T-helper 1 cell treated with Interleukin-12 subunit alpha and Interleukin-12 subunit beta and Interleukin-4 antibody, amounts not matched to agents 30 μg/mL and 1 μg/mL, for 36 hours (primary cell): ENCODE data around the gene PFKFB2.
"Not testable (repeated sequence)": the region's sequence is repeated elsewhere in the genome, so short reads cannot be mapped to it uniquely, and the experiment has no call there.

ENCODE experiments used
- H3K27ac Mint-ChIP-seq: one replicate; pipeline ENCODE4 v1.8.0; 2021; ENCODE audit warnings: mild to moderate bottlenecking, mixed read lengths
- H3K27me3 Mint-ChIP-seq: one replicate; pipeline ENCODE4 v1.8.0; 2021; ENCODE audit warnings: low read depth, mixed read lengths
- H3K36me3 Mint-ChIP-seq: one replicate; pipeline ENCODE4 v1.8.0; 2021; ENCODE audit warnings: low read depth, mixed read lengths
- H3K4me1 Mint-ChIP-seq: one replicate; pipeline ENCODE4 v1.8.0; 2021; ENCODE audit warnings: low read depth, mixed read lengths
- H3K4me3 Mint-ChIP-seq: one replicate; pipeline ENCODE4 v1.8.0; 2021; ENCODE audit warnings: mild to moderate bottlenecking, moderate library complexity, mixed read lengths
- H3K9me3 Mint-ChIP-seq: one replicate; pipeline ENCODE4 v1.8.0; 2021; ENCODE audit warnings: mixed read lengths

PFKFB2 gene

GRCh38 chr1:207041397-207041796 is 11.7 kb upstream of the PFKFB2 start:
- H3K36me3 Mint-ChIP-seq = peaks cover 15% of the 10 kb centered on the region
- not testable (repeated sequence) for H3K9me3 Mint-ChIP-seq, H3K27me3 Mint-ChIP-seq, H3K4me3 Mint-ChIP-seq, H3K27ac Mint-ChIP-seq
- H3K4me1 Mint-ChIP-seq = peaks cover 13% of the 10 kb centered on the region

GRCh38 chr1:207045453-207045852 is 7.6 kb upstream of the PFKFB2 start:
- Mint-ChIP-seq H3K27ac (no peak overlapping the region), H3K9me3 (no peaks in the 10 kb centered on the region), H3K4me3 (no peak overlapping the region), H3K36me3 (peaks cover 33% of the 10 kb centered on the region), H3K4me1 (peaks cover 37% of the 10 kb centered on the region), H3K27me3 (no peaks in the 10 kb centered on the region)

GRCh38 chr1:207047505-207047904 is 5.6 kb upstream of the PFKFB2 start:
- peaks cover 33% of the 10 kb centered on the region for H3K36me3 Mint-ChIP-seq
- H3K27me3 Mint-ChIP-seq = no peaks in the 10 kb centered on the region
- H3K4me3 Mint-ChIP-seq = no peak overlapping the region
- no peak overlapping the region for H3K27ac Mint-ChIP-seq
- H3K4me1 Mint-ChIP-seq = peaks cover 49% of the 10 kb centered on the region
- no peaks in the 10 kb centered on the region for H3K9me3 Mint-ChIP-seq

GRCh38 chr1:207048041-207048440 is 5.0 kb upstream of the PFKFB2 start:
- no peak overlapping the region for H3K27ac Mint-ChIP-seq
- H3K4me1 Mint-ChIP-seq = peaks cover 49% of the 10 kb centered on the region
- peaks cover under 1% of the 10 kb centered on the region for H3K27me3 Mint-ChIP-seq
- H3K9me3 Mint-ChIP-seq = no peaks in the 10 kb centered on the region
- H3K4me3 Mint-ChIP-seq = no peak overlapping the region
- peaks cover 33% of the 10 kb centered on the region for H3K36me3 Mint-ChIP-seq

GRCh38 chr1:207049054-207049453 is 4.0 kb upstream of the PFKFB2 start:
- no peak overlapping the region for H3K27ac Mint-ChIP-seq
- H3K36me3 Mint-ChIP-seq = peaks cover 29% of the 10 kb centered on the region
- H3K4me3 Mint-ChIP-seq = no peak overlapping the region
- peaks cover 3% of the 10 kb centered on the region for H3K27me3 Mint-ChIP-seq
- H3K4me1 Mint-ChIP-seq = peaks cover 50% of the 10 kb centered on the region
- H3K9me3 Mint-ChIP-seq = no peaks in the 10 kb centered on the region

GRCh38 chr1:207049514-207049913 is 3.6 kb upstream of the PFKFB2 start:
- H3K27me3 Mint-ChIP-seq = peaks cover 3% of the 10 kb centered on the region
- peaks cover 51% of the 10 kb centered on the region for H3K4me1 Mint-ChIP-seq
- peak overlapping the region; percentile 94 for H3K4me3 Mint-ChIP-seq
- H3K27ac Mint-ChIP-seq = peak overlapping the region; percentile 90
- H3K36me3 Mint-ChIP-seq = peaks cover 29% of the 10 kb centered on the region
- no peaks in the 10 kb centered on the region for H3K9me3 Mint-ChIP-seq

GRCh38 chr1:207049974-207050391 is 3.1 kb upstream of the PFKFB2 start:
- Mint-ChIP-seq H3K36me3 (peaks cover 25% of the 10 kb centered on the region), H3K27ac (peak overlapping the region; percentile 90), H3K9me3 (no peaks in the 10 kb centered on the region), H3K4me1 (peaks cover 53% of the 10 kb centered on the region), H3K27me3 (peaks cover 3% of the 10 kb centered on the region), H3K4me3 (peak overlapping the region; percentile 94)

GRCh38 chr1:207050480-207051190 is 2.4 kb upstream of the PFKFB2 start:
- peaks cover 55% of the 10 kb centered on the region for H3K4me1 Mint-ChIP-seq
- H3K9me3 Mint-ChIP-seq = no peaks in the 10 kb centered on the region

GRCh38 chr1:207051191-207051943 is 1.7 kb upstream of the PFKFB2 start, which contains the start of gene YOD1:
TSS of gene YOD1 (minus strand) at chr1:207051208. CDS start at chr1:207051030, 178 bp downstream.
- Mint-ChIP-seq H3K4me1 (peaks cover 52% of the 10 kb centered on the region), H3K4me3 (peak within 1 kb of the TSS; percentile 98), H3K36me3 (peaks cover 19% of the 10 kb centered on the region), H3K27ac (peak within 1 kb of the TSS; percentile 90), H3K9me3 (no peaks in the 10 kb centered on the region), H3K27me3 (peaks cover 9% of the 10 kb centered on the region)

More at GRCh38 chr1:207050480-207051190, 2.4 kb upstream of the PFKFB2 start:
- peaks cover 3% of the 10 kb centered on the region for H3K27me3 Mint-ChIP-seq
- H3K27ac Mint-ChIP-seq = peak overlapping the region; percentile 90
- peak overlapping the region; percentile 94 for H3K4me3 Mint-ChIP-seq
- H3K36me3 Mint-ChIP-seq = peaks cover 22% of the 10 kb centered on the region

- H3K4me1 Mint-ChIP-seq = peaks cover 37% of the 10 kb centered on the region
- H3K36me3 Mint-ChIP-seq = peaks cover 3% of the 10 kb centered on the region
- no peak overlapping the region for H3K27ac Mint-ChIP-seq
- H3K27me3 Mint-ChIP-seq = peaks cover 12% of the 10 kb centered on the region
- H3K4me3 Mint-ChIP-seq = peak overlapping the region; percentile 98
- H3K9me3 Mint-ChIP-seq = no peaks in the 10 kb centered on the region
These were observed 1.4 kb downstream of the PFKFB2 start for GRCh38 chr1:207054491-207054890.

GRCh38 chr1:207055386-207056001 is 2.4 kb downstream of the PFKFB2 start:
- Mint-ChIP-seq H3K4me1 (peaks cover 31% of the 10 kb centered on the region), H3K27ac (no peak overlapping the region), H3K9me3 (no peaks in the 10 kb centered on the region), H3K27me3 (peaks cover 12% of the 10 kb centered on the region), H3K36me3 (no peaks in the 10 kb centered on the region), H3K4me3 (no peak overlapping the region)

GRCh38 chr1:207056673-207057072 is 3.6 kb downstream of the PFKFB2 start:
- H3K27me3 Mint-ChIP-seq = peaks cover 12% of the 10 kb centered on the region
- H3K9me3 Mint-ChIP-seq = no peaks in the 10 kb centered on the region
- H3K36me3 Mint-ChIP-seq = no peaks in the 10 kb centered on the region
- no peak overlapping the region for H3K27ac Mint-ChIP-seq
- H3K4me1 Mint-ChIP-seq = peaks cover 26% of the 10 kb centered on the region
- no peak overlapping the region for H3K4me3 Mint-ChIP-seq

GRCh38 chr1:207058252-207058651 is 5.2 kb downstream of the PFKFB2 start:
- Mint-ChIP-seq H3K4me1 (peaks cover 14% of the 10 kb centered on the region), H3K27me3 (peaks cover 9% of the 10 kb centered on the region), H3K4me3 (no peak overlapping the region), H3K36me3 (peaks cover 10% of the 10 kb centered on the region), H3K9me3 (no peaks in the 10 kb centered on the region), H3K27ac (no peak overlapping the region)

GRCh38 chr1:207058878-207059867 is 6.1 kb downstream of the PFKFB2 start:
- H3K36me3 Mint-ChIP-seq = peaks cover 10% of the 10 kb centered on the region
- peaks cover 8% of the 10 kb centered on the region for H3K27me3 Mint-ChIP-seq
- peaks cover 13% of the 10 kb centered on the region for H3K4me1 Mint-ChIP-seq
- no peak overlapping the region for H3K27ac Mint-ChIP-seq
- H3K9me3 Mint-ChIP-seq = no peaks in the 10 kb centered on the region
- no peak overlapping the region for H3K4me3 Mint-ChIP-seq
